ENCODE data around the gene HTR1E.
"Not testable (repeated sequence)": the region's sequence is repeated elsewhere in the genome, so short reads cannot be mapped to it uniquely, and the experiment has no call there.

Gene HTR1E

GRCh38 chr6:86973088-86973487, 35.8 kb downstream of the HTR1E start:
- DNase-seq (ENCODE audit: low read depth) = no peak

GRCh38 chr6:86978251-86978650, 40.9 kb downstream of the HTR1E start:
- DNase-seq (ENCODE audit: low read depth) = no peak

GRCh38 chr6:87001494-87001893, 64.2 kb downstream of the HTR1E start:
- DNase-seq (ENCODE audit: low read depth) = no peak

- not testable (repeated sequence) for DNase-seq (ENCODE audit: low read depth)
Measured at GRCh38 chr6:87002391-87002790, 65.1 kb downstream of the HTR1E start.

- not testable (repeated sequence) for DNase-seq (ENCODE audit: low read depth)
Measured at GRCh38 chr6:87006541-87006940, 69.2 kb downstream of the HTR1E start.

GRCh38 chr6:87009581-87009980, 72.3 kb downstream of the HTR1E start:
- DNase-seq (ENCODE audit: low read depth) = not testable (repeated sequence)

GRCh38 chr6:87012035-87012434, 74.7 kb downstream of the HTR1E start:
- no peak for DNase-seq (ENCODE audit: low read depth)

- no peak for DNase-seq (ENCODE audit: low read depth)
Measured at GRCh38 chr6:87012743-87013142, 75.4 kb downstream of the HTR1E start.

- no peak for DNase-seq (ENCODE audit: low read depth)
Measured at GRCh38 chr6:87016772-87017171, 79.4 kb downstream of the HTR1E start.

- no peak for DNase-seq (ENCODE audit: low read depth)
Measured at GRCh38 chr6:87027021-87027420, 89.7 kb downstream of the HTR1E start.

GRCh38 chr6:87029711-87030314, 92.5 kb downstream of the HTR1E start:
- DNase-seq (ENCODE audit: low read depth) = peak; percentile 16

- no peak for DNase-seq (ENCODE audit: low read depth)
Measured at GRCh38 chr6:87040729-87041128, 103.4 kb downstream of the HTR1E start.

- DNase-seq (ENCODE audit: low read depth) = no peak
Measured at GRCh38 chr6:87045521-87046075, 108.3 kb downstream of the HTR1E start.

GRCh38 chr6:87049779-87050178, 112.5 kb downstream of the HTR1E start:
- DNase-seq (ENCODE audit: low read depth) = no peak

- no peak for DNase-seq (ENCODE audit: low read depth)
Measured at GRCh38 chr6:87053312-87053711, 116.0 kb downstream of the HTR1E start.

- no peak for DNase-seq (ENCODE audit: low read depth)
Measured at GRCh38 chr6:87054143-87054833, 117.0 kb downstream of the HTR1E start.

GRCh38 chr6:87059943-87060342, 122.6 kb downstream of the HTR1E start:
- DNase-seq (ENCODE audit: low read depth) = no peak

GRCh38 chr6:87065117-87065516, 127.8 kb downstream of the HTR1E start:
- no peak for DNase-seq (ENCODE audit: low read depth)

Data from GM04504 (cell line).